Activated CD4-positive, alpha-beta memory T cell treated with anti-CD3 and anti-CD28 coated beads for 36 hours (primary cell): Measurements from ENCODE around the gene BEAN1. TPM values are rescaled to one million over a fixed set of nuclear protein-coding genes. Genes with fewer than 3 reads are reported as not detected.

Experiments used
- CTCF ChIA-PET: fragments of 350-600 bp; sonication (Branson Sonifier 250); formaldehyde crosslinking; loops from one replicate; lab custom pipeline; 2021; ENCODE audit warnings: antibody characterized with exemption, inconsistent platforms; lab: Charles Lee
- POLR2A ChIA-PET: fragments of 350-600 bp; sonication (Branson Sonifier 250); formaldehyde crosslinking; loops from one replicate; lab custom pipeline; 2021; ENCODE audit warnings: antibody characterized with exemption; lab: Charles Lee
- DNase-seq: peaks from one replicate; pipeline ENCODE4 v3.0.0-alpha.2; 2020
- H3K27ac Mint-ChIP-seq: one replicate; pipeline ENCODE4 v1.8.0; 2021; ENCODE audit warnings: mixed read lengths
- H3K27me3 Mint-ChIP-seq: one replicate; pipeline ENCODE4 v1.8.0; 2021; ENCODE audit warnings: mixed read lengths
- H3K36me3 Mint-ChIP-seq: one replicate; pipeline ENCODE4 v1.8.0; 2021; ENCODE audit warnings: mixed read lengths
- H3K4me1 Mint-ChIP-seq: one replicate; pipeline ENCODE4 v1.8.0; 2021; ENCODE audit warnings: low read depth, mixed read lengths
- H3K4me3 Mint-ChIP-seq: one replicate; pipeline ENCODE4 v1.8.0; 2021; ENCODE audit warnings: mild to moderate bottlenecking, mixed read lengths
- H3K9me3 Mint-ChIP-seq: one replicate; pipeline ENCODE4 v1.8.0; 2021; ENCODE audit warnings: mixed read lengths
- intact Hi-C: fragments of 100-400 bp; cut with micrococcal nuclease; formaldehyde crosslinking; loops from one replicate; pipeline ENCODE4 v1.15.1; 2023
- total RNA-seq, 2 experiments: library from RNA; stranded (reverse); gene quantifications; one replicate each; pipeline ENCODE4 v1.2.3, GENCODE V29; 2021

Gene BEAN1
- total RNA-seq, 2 experiments from 2014 or later: not detected

- POLR2A ChIA-PET: interaction anchor here (0.6 to 1.4 kb wide), 3 partner anchors 9 to 78 kb away, joined by 3 to 5 read pairs (median 3); partner anchors contain the start of gene CKLF
- peak overlapping the region; percentile 4 for H3K27ac Mint-ChIP-seq
Observed at GRCh38 chr16:66525396-66526180, 98.5 kb downstream of the BEAN1 start.

GRCh38 chr16:66528294-66528693, 101.2 kb downstream of the BEAN1 start:
- H3K27me3 Mint-ChIP-seq: no peaks in the 10 kb centered on the region
- peaks cover 45% of the 10 kb centered on the region for H3K4me1 Mint-ChIP-seq
- no peak for DNase-seq
- H3K27ac Mint-ChIP-seq: no peak overlapping the region
- intact Hi-C loops: no loop called here
- H3K36me3 Mint-ChIP-seq: no peaks in the 10 kb centered on the region
- ChIA-PET POLR2A (no interaction called here), CTCF (interaction anchor here (1.0 kb wide), 1 partner anchor 20 kb away, joined by 3 read pairs; no protein-coding TSS in a partner anchor)
- no peak overlapping the region for H3K4me3 Mint-ChIP-seq
- no peaks in the 10 kb centered on the region for H3K9me3 Mint-ChIP-seq

More at GRCh38 chr16:66525396-66526180, 98.5 kb downstream of the BEAN1 start:
- no peaks in the 10 kb centered on the region for H3K9me3 Mint-ChIP-seq
- peaks cover 72% of the 10 kb centered on the region for H3K4me1 Mint-ChIP-seq
- intact Hi-C loops: loop anchor here (2.0 kb wide), 1 partner anchor 77 kb away; no protein-coding TSS in a partner anchor
- no peak overlapping the region for H3K4me3 Mint-ChIP-seq
- no peaks in the 10 kb centered on the region for H3K36me3 Mint-ChIP-seq
- CTCF ChIA-PET: interaction anchor here (1.4 to 2.7 kb wide), 4 partner anchors 10 to 83 kb away, joined by 3 to 12 read pairs (median 6); no protein-coding TSS in a partner anchor
- DNase-seq: no peak
- H3K27me3 Mint-ChIP-seq: no peaks in the 10 kb centered on the region

- DNase-seq: no peak
- peaks cover 33% of the 10 kb centered on the region for H3K4me1 Mint-ChIP-seq
- peak overlapping the region; percentile 29 for H3K27ac Mint-ChIP-seq
- H3K4me3 Mint-ChIP-seq: no peak overlapping the region
- H3K9me3 Mint-ChIP-seq: no peaks in the 10 kb centered on the region
- CTCF ChIA-PET: interaction anchor here (1.0 kb wide), 1 partner anchor 32 kb away, joined by 3 read pairs; no protein-coding TSS in a partner anchor
- POLR2A ChIA-PET: interaction anchor here (0.8 kb wide), 1 partner anchor 8 kb away, joined by 3 read pairs; no protein-coding TSS in a partner anchor
- intact Hi-C loops: no loop called here
- no peaks in the 10 kb centered on the region for H3K27me3 Mint-ChIP-seq
- no peaks in the 10 kb centered on the region for H3K36me3 Mint-ChIP-seq
Observed at GRCh38 chr16:66529475-66529874, 102.4 kb downstream of the BEAN1 start.

Other genes with a start within 250 kb of the BEAN1 start
- not detected for gene CDH5, start 60.6 kb upstream of the BEAN1 start, total RNA-seq
- 1 to 10 TPM; 5.4 to 5.8 TPM for gene TK2, start 122.8 kb downstream of the BEAN1 start, total RNA-seq
- gene CKLF, start 125.3 kb downstream of the BEAN1 start, total RNA-seq: 100 to 1,000 TPM; 167 to 173 TPM
- 10 to 100 TPM; 10.1 to 11.5 TPM for gene CMTM1, start 139.1 kb downstream of the BEAN1 start, total RNA-seq
- under 1 TPM; 0.36 to 0.45 TPM for gene CMTM2, start 152.2 kb downstream of the BEAN1 start, total RNA-seq
- 10 to 100 TPM; 64.6 to 65.9 TPM for gene CMTM3, start 177.4 kb downstream of the BEAN1 start, total RNA-seq